Mammary epithelial cell (primary cell): Measurements from ENCODE around the gene GZMM.

Experiments used
- CTCF ChIP-seq, 2 donors: IDR thresholded peaks in 1 of 2; conservative IDR thresholded peaks in 1 of 2; 2 replicates each; pipeline ENCODE4 v1.5.1; 2011 to 2012; ENCODE audit warnings: inconsistent platforms in 2 of 2, low read length in 2 of 2, mild to moderate bottlenecking in 2 of 2, control low read depth in 1 of 2, low read depth in 1 of 2; ENCODE audit not compliant: insufficient read depth in 1 of 2; ENCODE audit errors: extremely low read depth in 1 of 2
- EZH2 ChIP-seq: IDR thresholded peaks from 2 replicates; pipeline ENCODE4 v1.6.1; 2012; ENCODE audit warnings: low read length, inconsistent platforms, borderline replicate concordance

GRCh38 chr19:593505-593904 is 49.7 kb downstream of the GZMM start:
- no peak for TF ChIP-seq EZH2
- no peak for TF ChIP-seq CTCF (conservative IDR thresholded peaks at IDR 0.05 in 1 of 2, IDR thresholded peaks at IDR 0.05 in 1 of 2; ENCODE audit: extremely low read depth in 1 of 2, insufficient read depth in 1 of 2, low read depth in 1 of 2, low read length in 2 of 2)
